ENCODE data around the gene SIRT5. TPM values are rescaled to one million over a fixed set of nuclear protein-coding genes. Genes with fewer than 3 reads are reported as not detected.
A peak's percentile ranks its signal among the peaks of the same experiment; 100 is the strongest.

The SIRT5 gene
- total RNA-seq, 4 donors from 2014 or later, result 7.5 to 13.3 (median 11.7) TPM

GRCh38 chr6:13613029-13613594 lies 38.7 kb downstream of the SIRT5 start:
- no peak for DNase-seq (ENCODE audit: low spot score in 2 of 2)
- Histone ChIP-seq H3K27me3 (no peaks in the 10 kb centered on the region), H3K36me3 (peaks cover 0 to 27% (median 0%) of the 10 kb centered on the region in 3 donors), H3K27ac (no peak overlapping the region), H3K4me3 (no peak overlapping the region), H3K4me1 (peaks cover 0 to 34% (median 13%) of the 10 kb centered on the region in 4 donors), H3K9me3 (no peaks in the 10 kb centered on the region)
- no peak for TF ChIP-seq CTCF (IDR thresholded peaks at IDR 0.05)
- TF ChIP-seq EP300 (IDR thresholded peaks at IDR 0.05), result no peak
- TF ChIP-seq POLR2A (IDR thresholded peaks at IDR 0.05), result no peak
- 63 to 73% methylated on average over 3 of the region's 3 CpGs for WGBS, 2 donors

GRCh38 chr6:13614126-13614925 lies 39.9 kb downstream of the SIRT5 start:
- peaks cover 0 to 34% (median 13%) of the 10 kb centered on the region in 4 donors for H3K4me1 ChIP-seq
- peak overlapping the region; percentile 32 to 91 (median 75) for H3K27ac ChIP-seq
- H3K36me3 ChIP-seq, result peaks cover 0 to 38% (median 3%) of the 10 kb centered on the region in 3 donors
- H3K27me3 ChIP-seq, result no peaks in the 10 kb centered on the region
- TF ChIP-seq POLR2A (IDR thresholded peaks at IDR 0.05), result no peak
- TF ChIP-seq EP300 (IDR thresholded peaks at IDR 0.05), result no peak
- TF ChIP-seq CTCF (IDR thresholded peaks at IDR 0.05), result no peak
- no peak for DNase-seq (ENCODE audit: low spot score in 2 of 2)
- peak overlapping the region; percentile 69 to 87 (median 75) for H3K4me3 ChIP-seq
- 6 to 8% methylated on average over 35 of the region's 38 CpGs for WGBS, 2 donors
- H3K9me3 ChIP-seq, result no peaks in the 10 kb centered on the region

DNA sequence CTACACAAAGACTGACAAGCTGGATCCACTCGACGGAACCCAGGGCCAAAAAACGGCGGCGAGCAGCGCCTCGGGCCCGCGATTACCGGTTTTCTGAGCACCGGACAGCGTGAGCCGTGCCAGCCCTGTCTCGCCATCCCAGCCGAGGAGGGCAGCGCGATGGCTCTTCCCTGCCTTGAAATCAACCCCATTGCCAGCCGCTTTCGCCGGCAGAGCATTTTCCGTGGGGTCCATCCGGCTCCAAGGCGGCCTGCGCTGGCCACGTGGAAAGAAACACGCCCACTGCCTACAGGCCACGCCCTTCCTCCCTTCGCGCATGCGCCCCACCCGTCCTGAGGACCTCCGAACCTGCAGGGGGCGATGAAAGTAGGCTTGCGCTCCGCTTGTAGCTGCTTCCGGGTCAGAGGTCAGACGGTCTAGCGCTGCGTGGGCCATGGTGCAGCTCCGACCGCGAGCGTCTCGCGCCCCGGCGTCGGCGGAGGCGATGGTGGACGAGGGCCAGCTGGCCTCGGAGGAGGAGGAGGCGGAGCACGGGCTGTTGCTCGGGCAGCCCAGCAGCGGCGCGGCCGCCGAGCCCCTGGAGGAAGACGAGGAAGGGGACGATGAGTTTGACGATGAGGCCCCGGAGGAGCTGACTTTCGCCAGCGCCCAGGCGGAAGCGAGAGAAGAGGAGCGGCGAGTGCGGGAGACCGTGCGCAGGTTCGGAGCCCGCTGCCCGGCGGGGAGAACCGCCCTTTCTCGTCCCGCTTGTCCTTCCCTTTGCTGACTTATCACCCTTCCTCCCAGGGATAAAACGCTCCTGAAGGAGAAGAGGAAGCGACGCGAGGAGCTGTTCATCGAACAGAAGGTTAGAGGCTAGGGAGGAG lies 40.8 kb downstream of the SIRT5 start, which contains the start of gene NOL7:
TSS of gene NOL7 (plus strand) at position 410 of the 866 bp plus-strand sequence. CDS start at position 434, 24 bp downstream.
- WGBS, 2 donors, result 0 to 1% methylated on average over 52 to 71 of the region's 85 CpGs
- H3K27ac ChIP-seq, result peak within 1 kb of the TSS; percentile 70 to 91 (median 86)
- peaks cover 0 to 34% (median 13%) of the 10 kb centered on the region in 4 donors for H3K4me1 ChIP-seq
- DNase-seq (ENCODE audit: low spot score in 2 of 2), result peak; percentile 93 to 98
- H3K9me3 ChIP-seq, result no peaks in the 10 kb centered on the region
- H3K27me3 ChIP-seq, result no peaks in the 10 kb centered on the region
- TF ChIP-seq CTCF (IDR thresholded peaks at IDR 0.05), result peak; percentile 89 to 99 (median 97)
- peak; percentile 55 to 88 for TF ChIP-seq POLR2A (IDR thresholded peaks at IDR 0.05)
- peak; percentile 41 to 99 for TF ChIP-seq EP300 (IDR thresholded peaks at IDR 0.05)
- peaks cover 0 to 46% (median 9%) of the 10 kb centered on the region in 3 donors for H3K36me3 ChIP-seq
- peak within 1 kb of the TSS; percentile 69 to 87 (median 75) for H3K4me3 ChIP-seq

DNA sequence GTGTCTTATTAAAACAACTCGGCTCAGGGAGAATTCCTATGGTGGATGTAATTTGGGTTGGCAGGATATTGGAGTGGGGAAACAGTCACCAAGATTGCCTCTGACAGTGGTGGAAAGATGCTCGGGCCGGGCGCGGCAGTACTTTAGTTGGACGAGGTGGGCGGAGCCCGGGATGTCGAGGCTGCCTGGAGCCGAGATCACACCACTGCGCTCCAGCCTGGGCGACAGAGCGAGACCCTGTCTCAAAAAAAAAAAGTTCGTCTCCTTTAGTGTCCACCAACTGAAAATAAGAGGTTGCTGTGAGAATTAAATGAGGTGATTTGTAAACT lies 41.4 kb downstream of the SIRT5 start:
- DNase-seq (ENCODE audit: low spot score in 2 of 2), result peak; percentile 22 to 36
- no peaks in the 10 kb centered on the region for H3K27me3 ChIP-seq
- peaks cover 0 to 34% (median 13%) of the 10 kb centered on the region in 4 donors for H3K4me1 ChIP-seq
- TF ChIP-seq EP300 (IDR thresholded peaks at IDR 0.05), result no peak
- TF ChIP-seq CTCF (IDR thresholded peaks at IDR 0.05), result no peak
- no peak for TF ChIP-seq POLR2A (IDR thresholded peaks at IDR 0.05)
- peak overlapping the region; percentile 69 to 87 (median 75) for H3K4me3 ChIP-seq
- H3K27ac ChIP-seq, result peak overlapping the region; percentile 70 to 91 (median 86)
- no peaks in the 10 kb centered on the region for H3K9me3 ChIP-seq
- 0 to 2% methylated on average over 14 of the region's 14 CpGs for WGBS, 2 donors
- peaks cover 0 to 52% (median 15%) of the 10 kb centered on the region in 3 donors for H3K36me3 ChIP-seq

All from tibial nerve (tissue), 4 donors.